SK-N-SH (cell line): ENCODE results near the gene TARDBP. TPM values are rescaled to one million over a fixed set of nuclear protein-coding genes. Genes with fewer than 3 reads are reported as not detected.

ENCODE experiments used
- CTCF ChIA-PET: fragments of 300-600, 350-600 bp; formaldehyde crosslinking; extraction: SDS; loops from one replicate; lab custom pipeline; 2021; lab: Yijun Ruan, JAX
- POLR2A ChIA-PET: fragments of 350-600 bp; sonication (Branson Sonifier 250); formaldehyde crosslinking; extraction: SDS; loops from one replicate; lab custom pipeline; 2020; ENCODE audit warnings: antibody characterized with exemption, inconsistent platforms; lab: Yijun Ruan, JAX
- DNase-seq: peaks from one replicate; pipeline ENCODE4 v3.0.0; 2012
- H2AFZ ChIP-seq: fragments of 200-600 bp; sonication (generic); 2 replicates; pipeline ENCODE4 v1.8.1; 2016; ENCODE audit warnings: antibody characterized with exemption, mild to moderate bottlenecking, low read depth
- H3F3A ChIP-seq: fragments of 200-600 bp; sonication (generic); replicated peaks from 2 replicates; pipeline ENCODE3; 2016; ENCODE audit warnings: antibody characterized with exemption, mild to moderate bottlenecking; ENCODE audit not compliant: insufficient read depth
- H3K27ac ChIP-seq, 2 experiments: fragments of 200-500 bp in 1 of 2; fragments of 200-600 bp in 1 of 2; sonication (Bioruptor generic) in 1 of 2; sonication (generic), shearing (Covaris generic) in 1 of 2; 2 replicates each; pipeline versions ENCODE4 v1.5.1 to v1.6.1; 2014 to 2016; ENCODE audit warnings: low read depth in 2 of 2, inconsistent platforms in 1 of 2, low read length in 1 of 2, mild to moderate bottlenecking in 1 of 2, mixed read lengths in 1 of 2
- H3K27me3 ChIP-seq: fragments of 200-600 bp; sonication (generic), shearing (Covaris generic); 2 replicates; pipeline ENCODE4 v1.6.1; 2016; ENCODE audit warnings: mixed run types; ENCODE audit not compliant: insufficient read depth
- H3K36me3 ChIP-seq, 2 experiments: fragments of 200-500 bp in 1 of 2; fragments of 200-600 bp in 1 of 2; sonication (Bioruptor generic) in 1 of 2; sonication (generic) in 1 of 2; replicated peaks in 1 of 2; 2 replicates each; pipeline versions ENCODE3 to v1.5.1; 2014 to 2016; ENCODE audit warnings: low read length in 1 of 2, mild to moderate bottlenecking in 1 of 2; ENCODE audit not compliant: insufficient read depth in 2 of 2, control insufficient read depth in 1 of 2
- H3K4me1 ChIP-seq, 2 experiments: fragments of 200-500 bp in 1 of 2; fragments of 200-600 bp in 1 of 2; sonication (Bioruptor generic) in 1 of 2; sonication (generic), shearing (Covaris generic) in 1 of 2; 2 replicates each; pipeline versions ENCODE4 v1.5.1 to v1.6.1; 2014 to 2016; ENCODE audit warnings: low read depth in 1 of 2, low read length in 1 of 2, mixed run types in 1 of 2; ENCODE audit not compliant: insufficient read depth in 2 of 2, control insufficient read depth in 1 of 2
- H3K4me2 ChIP-seq: fragments of 200-600 bp; sonication (generic), shearing (Covaris generic); 2 replicates; pipeline ENCODE4 v1.6.1; 2017; ENCODE audit warnings: mixed run types
- H3K4me3 ChIP-seq, 2 experiments: fragments of 200-500 bp in 1 of 2; fragments of 200-600 bp in 1 of 2; sonication (Bioruptor generic) in 1 of 2; sonication (generic), shearing (Covaris generic) in 1 of 2; 2 replicates each; pipeline versions ENCODE4 v1.5.1 to v1.8.1; 2014 to 2016; ENCODE audit warnings: low read depth in 2 of 2, inconsistent platforms in 1 of 2, low read length in 1 of 2, mild to moderate bottlenecking in 1 of 2, mixed read lengths in 1 of 2, moderate library complexity in 1 of 2
- H3K79me2 ChIP-seq: fragments of 200-600 bp; sonication (generic); 2 replicates; pipeline ENCODE4 v1.8.1; 2017; ENCODE audit warnings: mild to moderate bottlenecking; ENCODE audit not compliant: insufficient read depth
- H3K9ac ChIP-seq: fragments of 200-600 bp; sonication (generic); 2 replicates; pipeline ENCODE4 v1.6.1; 2017; ENCODE audit warnings: mixed run types
- H3K9me2 ChIP-seq: fragments of 200-600 bp; sonication (generic); 2 replicates; pipeline ENCODE4 v1.6.1; 2017; ENCODE audit warnings: mixed run types
- H3K9me3 ChIP-seq: fragments of 200-600 bp; sonication (generic); 2 replicates; pipeline ENCODE4 v1.6.1; 2017; ENCODE audit warnings: mixed run types, mild to moderate bottlenecking, moderate library complexity
- H4K20me1 ChIP-seq: fragments of 200-600 bp; sonication (generic); 2 replicates; pipeline ENCODE4 v1.6.1; 2017; ENCODE audit warnings: mild to moderate bottlenecking, mixed run types; ENCODE audit not compliant: insufficient read depth
- CHD2 ChIP-seq: fragments of 150-350 bp; IDR thresholded peaks from 2 replicates; pipeline ENCODE4 v1.6.1; 2018; ENCODE audit warnings: low read length; ENCODE audit not compliant: partially characterized antibody
- ELF1 ChIP-seq: IDR thresholded peaks from 2 replicates; pipeline ENCODE4 v1.4.0; 2012
- FOXM1 ChIP-seq: IDR thresholded peaks from 2 replicates; pipeline ENCODE4 v1.4.0; 2012; ENCODE audit warnings: low read depth, mild to moderate bottlenecking
- GATA2 ChIP-seq: sonication (generic); formaldehyde crosslinking; IDR thresholded peaks from 2 replicates; pipeline ENCODE4 v1.5.0; 2020; ENCODE audit warnings: mild to moderate bottlenecking, missing genetic modification reagents
- RCOR1 ChIP-seq: fragments of 150-350 bp; IDR thresholded peaks from 2 replicates; pipeline ENCODE4 v1.6.1; 2017; ENCODE audit warnings: antibody characterized with exemption, low read length
- RXRA ChIP-seq: IDR thresholded peaks from 2 replicates; pipeline ENCODE4 v1.4.0; 2012; ENCODE audit warnings: low read depth, mild to moderate bottlenecking, borderline replicate concordance
- SIN3A ChIP-seq: IDR thresholded peaks from 2 replicates; pipeline ENCODE4 v1.6.1; 2012; ENCODE audit warnings: low read depth, mild to moderate bottlenecking, low read length, moderate library complexity, borderline replicate concordance
- TAF1 ChIP-seq: IDR thresholded peaks from 2 replicates; pipeline ENCODE4 v1.6.1; 2012; ENCODE audit warnings: low read depth, mild to moderate bottlenecking, low read length, moderate library complexity, borderline replicate concordance
- TCF12 ChIP-seq: IDR thresholded peaks from 2 replicates; pipeline ENCODE4 v1.4.0; 2012
- YY1 ChIP-seq: IDR thresholded peaks from 2 replicates; pipeline ENCODE4 v1.4.0; 2012; ENCODE audit warnings: low read depth, mild to moderate bottlenecking
- WGBS: methylation state at CpG from one replicate; pipeline ENCODE4 v1.1.6; 2017; ENCODE audit warnings: low lambda C conversion rate; 5-methylcytosine and 5-hydroxymethylcytosine counted together
- polyA plus RNA-seq, 3 experiments: library from polyadenylated mRNA; depleted of rRNA; stranded (reverse); fragments of >200 nt; gene quantifications; 2 replicates each; pipeline ENCODE4 v1.2.3, GENCODE V29; 2012
- TF ChIP-seq, protein P1 (sequence below): IDR thresholded peaks from 2 replicates; pipeline ENCODE4 v1.4.0; 2012; ENCODE audit warnings: low read depth, borderline replicate concordance
- TF ChIP-seq, protein P2 (sequence below): IDR thresholded peaks from 2 replicates; pipeline ENCODE4 v1.4.0; 2012; ENCODE audit warnings: low read depth
- TF ChIP-seq, protein P3 (sequence below): IDR thresholded peaks from 2 replicates; pipeline ENCODE4; 2012
- TF ChIP-seq, protein P4 (sequence below): IDR thresholded peaks from 2 replicates; pipeline ENCODE4 v1.6.1; 2012; ENCODE audit warnings: mild to moderate bottlenecking, low read depth, low read length, moderate library complexity

Gene TARDBP
- polyA plus RNA-seq, 1 of the 3 experiments (the other 2 are of a cell fraction) = 207 TPM

DNA sequence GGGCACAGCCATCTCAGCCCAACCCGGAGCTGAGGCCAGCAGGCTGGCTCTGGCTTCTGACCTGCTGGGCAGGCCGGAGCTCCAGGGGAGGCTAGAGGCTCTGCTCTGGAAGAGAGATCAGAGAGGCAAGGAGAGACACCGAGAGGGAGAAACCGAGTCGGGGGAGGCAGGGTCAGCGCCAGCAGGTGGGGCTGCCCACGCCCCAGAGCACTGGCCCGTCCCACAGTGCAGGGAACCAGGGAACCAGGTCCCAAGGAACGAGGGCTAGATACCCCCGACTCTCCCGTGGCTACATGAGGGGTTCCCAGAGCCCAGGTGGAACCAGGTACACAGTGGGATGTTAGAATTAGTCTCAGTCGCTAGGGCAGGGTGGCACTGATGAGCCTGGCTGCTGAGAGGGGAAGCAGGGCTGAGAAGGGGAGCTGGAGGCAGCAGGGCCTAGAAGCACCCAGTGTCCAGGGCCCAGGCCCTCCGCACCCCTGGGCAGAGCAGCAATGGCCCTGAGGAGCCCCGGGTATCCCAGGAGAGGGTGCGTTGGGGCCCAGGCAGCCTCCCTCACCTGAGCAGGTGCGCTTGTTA, 32.5 kb downstream of the TARDBP start:
- ChIA-PET CTCF (no interaction called here), POLR2A (interaction anchor here (0.6 kb wide), 1 partner anchor 41 kb away, joined by 4 read pairs; no protein-coding TSS in a partner anchor)
- H3K4me2 ChIP-seq = no peak overlapping the region
- no peak overlapping the region for H2AFZ ChIP-seq
- no peaks in the 10 kb centered on the region for H3K36me3 ChIP-seq
- H3K9me3 ChIP-seq = no peaks in the 10 kb centered on the region
- H3K79me2 ChIP-seq = no peaks in the 10 kb centered on the region
- no peak overlapping the region for H3K9ac ChIP-seq
- H3K27ac ChIP-seq = no peak overlapping the region
- TF ChIP-seq GATA2 (CRISPR knock-in tag) = no peak
- no peak for TF ChIP-seq TAF1
- TF ChIP-seq RCOR1 = no peak
- TF ChIP-seq CHD2 = no peak
- TF ChIP-seq, protein P1, sequence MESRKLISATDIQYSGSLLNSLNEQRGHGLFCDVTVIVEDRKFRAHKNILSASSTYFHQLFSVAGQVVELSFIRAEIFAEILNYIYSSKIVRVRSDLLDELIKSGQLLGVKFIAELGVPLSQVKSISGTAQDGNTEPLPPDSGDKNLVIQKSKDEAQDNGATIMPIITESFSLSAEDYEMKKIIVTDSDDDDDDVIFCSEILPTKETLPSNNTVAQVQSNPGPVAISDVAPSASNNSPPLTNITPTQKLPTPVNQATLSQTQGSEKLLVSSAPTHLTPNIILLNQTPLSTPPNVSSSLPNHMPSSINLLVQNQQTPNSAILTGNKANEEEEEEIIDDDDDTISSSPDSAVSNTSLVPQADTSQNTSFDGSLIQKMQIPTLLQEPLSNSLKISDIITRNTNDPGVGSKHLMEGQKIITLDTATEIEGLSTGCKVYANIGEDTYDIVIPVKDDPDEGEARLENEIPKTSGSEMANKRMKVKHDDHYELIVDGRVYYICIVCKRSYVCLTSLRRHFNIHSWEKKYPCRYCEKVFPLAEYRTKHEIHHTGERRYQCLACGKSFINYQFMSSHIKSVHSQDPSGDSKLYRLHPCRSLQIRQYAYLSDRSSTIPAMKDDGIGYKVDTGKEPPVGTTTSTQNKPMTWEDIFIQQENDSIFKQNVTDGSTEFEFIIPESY = no peak
- no peak for TF ChIP-seq FOXM1
- no peak for TF ChIP-seq YY1
- TF ChIP-seq, protein P2, sequence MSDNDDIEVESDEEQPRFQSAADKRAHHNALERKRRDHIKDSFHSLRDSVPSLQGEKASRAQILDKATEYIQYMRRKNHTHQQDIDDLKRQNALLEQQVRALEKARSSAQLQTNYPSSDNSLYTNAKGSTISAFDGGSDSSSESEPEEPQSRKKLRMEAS = no peak
- no peaks in the 10 kb centered on the region for H3K27me3 ChIP-seq
- H3K4me1 ChIP-seq = no peaks in the 10 kb centered on the region
- DNase-seq = no peak
- H3F3A ChIP-seq = no peaks in the 10 kb centered on the region
- no peak overlapping the region for H3K4me3 ChIP-seq
- WGBS = 60% methylated on average over 8 of the region's 16 CpGs
- H4K20me1 ChIP-seq = no peaks in the 10 kb centered on the region
- no peaks in the 10 kb centered on the region for H3K9me2 ChIP-seq

DNA sequence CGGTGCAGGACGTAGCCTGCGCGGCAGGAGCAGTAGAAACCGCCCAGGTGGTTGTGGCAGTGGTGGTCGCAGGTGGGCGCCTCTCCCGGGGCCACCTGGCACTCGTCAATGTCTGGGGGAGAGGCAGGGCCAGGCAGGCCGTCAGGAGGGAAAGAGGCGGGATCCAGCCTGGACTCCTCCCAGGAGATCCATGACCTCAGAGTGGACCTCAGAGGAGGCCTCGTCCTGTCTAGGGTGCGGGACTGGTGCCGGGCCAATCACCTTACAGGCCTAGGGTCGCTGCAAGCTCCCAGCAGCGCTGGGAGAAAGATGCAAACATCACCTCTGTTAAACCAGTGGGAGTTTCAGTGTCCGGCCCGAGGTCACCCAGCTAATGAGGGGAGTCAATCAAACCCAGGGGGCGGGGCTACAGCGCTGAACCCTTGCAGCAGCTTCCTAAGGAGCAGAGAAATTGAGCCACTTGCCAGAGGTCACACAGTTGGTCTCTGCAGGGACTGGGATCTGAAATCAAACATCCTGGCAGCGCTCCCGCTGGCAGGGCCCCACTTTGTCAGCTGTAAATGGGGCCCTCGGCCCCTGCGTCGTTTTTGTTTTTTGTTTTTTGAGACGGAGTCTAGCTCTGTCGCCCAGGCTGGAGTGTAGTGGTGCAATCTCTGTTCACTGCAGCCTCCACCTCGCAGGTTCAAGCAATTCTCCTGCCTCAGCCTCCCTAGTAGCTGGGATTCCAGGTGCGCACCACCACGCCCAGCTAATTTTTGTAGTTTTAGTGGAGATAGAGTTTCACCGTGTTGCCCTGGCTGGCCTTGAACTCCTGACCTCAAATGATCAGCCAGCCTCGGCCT, 33.2 kb downstream of the TARDBP start:
- Histone ChIP-seq H3K9me2 (no peaks in the 10 kb centered on the region), H3K4me2 (no peak overlapping the region), H3K4me1 (no peaks in the 10 kb centered on the region)
- POLR2A ChIA-PET = interaction anchor here (0.6 kb wide), 1 partner anchor 41 kb away, joined by 4 read pairs; no protein-coding TSS in a partner anchor
- no peak for TF ChIP-seq ELF1
- TF ChIP-seq SIN3A = no peak
- TF ChIP-seq, protein P3, sequence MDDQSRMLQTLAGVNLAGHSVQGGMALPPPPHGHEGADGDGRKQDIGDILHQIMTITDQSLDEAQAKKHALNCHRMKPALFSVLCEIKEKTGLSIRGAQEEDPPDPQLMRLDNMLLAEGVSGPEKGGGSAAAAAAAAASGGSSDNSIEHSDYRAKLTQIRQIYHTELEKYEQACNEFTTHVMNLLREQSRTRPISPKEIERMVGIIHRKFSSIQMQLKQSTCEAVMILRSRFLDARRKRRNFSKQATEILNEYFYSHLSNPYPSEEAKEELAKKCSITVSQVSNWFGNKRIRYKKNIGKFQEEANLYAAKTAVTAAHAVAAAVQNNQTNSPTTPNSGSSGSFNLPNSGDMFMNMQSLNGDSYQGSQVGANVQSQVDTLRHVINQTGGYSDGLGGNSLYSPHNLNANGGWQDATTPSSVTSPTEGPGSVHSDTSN = peak; percentile 56
- TF ChIP-seq RXRA = no peak
- TF ChIP-seq, protein P4, sequence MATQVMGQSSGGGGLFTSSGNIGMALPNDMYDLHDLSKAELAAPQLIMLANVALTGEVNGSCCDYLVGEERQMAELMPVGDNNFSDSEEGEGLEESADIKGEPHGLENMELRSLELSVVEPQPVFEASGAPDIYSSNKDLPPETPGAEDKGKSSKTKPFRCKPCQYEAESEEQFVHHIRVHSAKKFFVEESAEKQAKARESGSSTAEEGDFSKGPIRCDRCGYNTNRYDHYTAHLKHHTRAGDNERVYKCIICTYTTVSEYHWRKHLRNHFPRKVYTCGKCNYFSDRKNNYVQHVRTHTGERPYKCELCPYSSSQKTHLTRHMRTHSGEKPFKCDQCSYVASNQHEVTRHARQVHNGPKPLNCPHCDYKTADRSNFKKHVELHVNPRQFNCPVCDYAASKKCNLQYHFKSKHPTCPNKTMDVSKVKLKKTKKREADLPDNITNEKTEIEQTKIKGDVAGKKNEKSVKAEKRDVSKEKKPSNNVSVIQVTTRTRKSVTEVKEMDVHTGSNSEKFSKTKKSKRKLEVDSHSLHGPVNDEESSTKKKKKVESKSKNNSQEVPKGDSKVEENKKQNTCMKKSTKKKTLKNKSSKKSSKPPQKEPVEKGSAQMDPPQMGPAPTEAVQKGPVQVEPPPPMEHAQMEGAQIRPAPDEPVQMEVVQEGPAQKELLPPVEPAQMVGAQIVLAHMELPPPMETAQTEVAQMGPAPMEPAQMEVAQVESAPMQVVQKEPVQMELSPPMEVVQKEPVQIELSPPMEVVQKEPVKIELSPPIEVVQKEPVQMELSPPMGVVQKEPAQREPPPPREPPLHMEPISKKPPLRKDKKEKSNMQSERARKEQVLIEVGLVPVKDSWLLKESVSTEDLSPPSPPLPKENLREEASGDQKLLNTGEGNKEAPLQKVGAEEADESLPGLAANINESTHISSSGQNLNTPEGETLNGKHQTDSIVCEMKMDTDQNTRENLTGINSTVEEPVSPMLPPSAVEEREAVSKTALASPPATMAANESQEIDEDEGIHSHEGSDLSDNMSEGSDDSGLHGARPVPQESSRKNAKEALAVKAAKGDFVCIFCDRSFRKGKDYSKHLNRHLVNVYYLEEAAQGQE = no peak
- no peak for TF ChIP-seq TCF12
- no peak for TF ChIP-seq YY1
- TF ChIP-seq, protein P1 = no peak
- TF ChIP-seq, all 33 proteins: peak for 1
- Histone ChIP-seq H3K9me3 (no peaks in the 10 kb centered on the region), H3K79me2 (no peaks in the 10 kb centered on the region), H4K20me1 (no peaks in the 10 kb centered on the region), H3F3A (no peaks in the 10 kb centered on the region), H3K36me3 (no peaks in the 10 kb centered on the region), H3K27me3 (no peaks in the 10 kb centered on the region), H3K4me3 (no peak overlapping the region), H2AFZ (no peak overlapping the region), H3K9ac (no peak overlapping the region), H3K27ac (no peak overlapping the region)
- 82% methylated on average over 16 of the region's 32 CpGs for WGBS
- CTCF ChIA-PET = interaction anchor here (10.0 kb wide), 1 partner anchor 7 kb away, joined by 118 read pairs; no protein-coding TSS in a partner anchor
- DNase-seq = peak; percentile 55
